Stimulated activated naive CD8-positive, alpha-beta T cell treated with anti-CD3 and anti-CD28 coated beads, Interleukin-15, Interleukin-2, amounts not matched to agents 100 ng/mL and 50 ng/mL, for 24 hours (primary cell): ENCODE results near the gene TAF15.

Source experiments
- H3K27ac Mint-ChIP-seq: one replicate; pipeline ENCODE4 v1.8.0; 2021; ENCODE audit warnings: mild to moderate bottlenecking, mixed read lengths
- H3K27me3 Mint-ChIP-seq: one replicate; pipeline ENCODE4 v1.8.0; 2021; ENCODE audit warnings: mixed read lengths
- H3K36me3 Mint-ChIP-seq: one replicate; pipeline ENCODE4 v1.8.0; 2021; ENCODE audit warnings: low read depth, mixed read lengths
- H3K4me1 Mint-ChIP-seq: one replicate; pipeline ENCODE4 v1.8.0; 2021; ENCODE audit warnings: low read depth, mixed read lengths
- H3K4me3 Mint-ChIP-seq: one replicate; pipeline ENCODE4 v1.8.0; 2021; ENCODE audit warnings: mild to moderate bottlenecking, mixed read lengths
- H3K9me3 Mint-ChIP-seq: one replicate; pipeline ENCODE4 v1.8.0; 2021; ENCODE audit warnings: mixed read lengths

The TAF15 gene

DNA sequence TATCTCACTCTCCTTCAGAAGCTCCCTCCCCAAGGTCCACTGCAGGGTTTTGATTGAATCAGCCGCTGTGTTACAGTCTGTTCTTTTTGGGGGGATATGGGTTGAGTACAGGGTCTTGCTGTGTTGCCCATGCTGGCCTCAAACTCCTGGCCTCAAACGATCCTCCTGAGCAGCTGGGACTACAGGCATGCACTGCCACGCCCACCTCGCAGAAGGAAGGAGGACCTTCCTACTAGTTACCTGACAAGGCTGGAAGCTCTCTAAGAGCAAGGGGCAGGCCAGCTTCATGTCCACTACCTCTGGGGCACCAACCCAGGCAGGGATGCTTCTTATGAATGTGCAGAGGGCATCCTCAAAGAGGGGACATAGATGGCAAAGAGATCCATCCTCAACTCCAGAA lies 11.9 kb upstream of the TAF15 start:
- Mint-ChIP-seq H3K4me3 (no peak overlapping the region), H3K27ac (no peak overlapping the region), H3K36me3 (no peaks in the 10 kb centered on the region), H3K27me3 (peaks cover 37% of the 10 kb centered on the region), H3K4me1 (peaks cover 36% of the 10 kb centered on the region), H3K9me3 (no peaks in the 10 kb centered on the region)

DNA sequence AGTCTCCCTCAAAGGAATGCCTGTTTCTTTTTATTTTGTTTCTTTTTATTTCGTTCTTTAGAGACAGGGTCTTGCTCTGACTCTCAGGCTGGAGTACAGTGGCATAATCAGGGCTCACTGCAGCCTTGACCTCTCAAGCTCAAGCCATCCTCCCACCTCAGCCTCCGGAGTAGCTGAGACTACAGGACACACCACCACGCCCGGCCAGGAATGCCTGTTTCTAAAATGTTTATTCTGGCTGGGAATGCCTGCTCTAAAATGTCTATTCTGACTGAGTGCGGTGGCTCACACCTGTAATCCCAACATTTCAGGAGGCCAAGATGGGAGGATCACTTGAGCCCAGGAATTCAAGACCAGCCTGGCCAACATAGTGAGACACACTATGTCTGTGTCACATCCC lies 11.4 kb upstream of the TAF15 start:
- H3K4me3 Mint-ChIP-seq, result no peak overlapping the region
- H3K9me3 Mint-ChIP-seq, result no peaks in the 10 kb centered on the region
- H3K27me3 Mint-ChIP-seq, result peaks cover 33% of the 10 kb centered on the region
- no peaks in the 10 kb centered on the region for H3K36me3 Mint-ChIP-seq
- H3K4me1 Mint-ChIP-seq, result peaks cover 41% of the 10 kb centered on the region
- H3K27ac Mint-ChIP-seq, result no peak overlapping the region

DNA sequence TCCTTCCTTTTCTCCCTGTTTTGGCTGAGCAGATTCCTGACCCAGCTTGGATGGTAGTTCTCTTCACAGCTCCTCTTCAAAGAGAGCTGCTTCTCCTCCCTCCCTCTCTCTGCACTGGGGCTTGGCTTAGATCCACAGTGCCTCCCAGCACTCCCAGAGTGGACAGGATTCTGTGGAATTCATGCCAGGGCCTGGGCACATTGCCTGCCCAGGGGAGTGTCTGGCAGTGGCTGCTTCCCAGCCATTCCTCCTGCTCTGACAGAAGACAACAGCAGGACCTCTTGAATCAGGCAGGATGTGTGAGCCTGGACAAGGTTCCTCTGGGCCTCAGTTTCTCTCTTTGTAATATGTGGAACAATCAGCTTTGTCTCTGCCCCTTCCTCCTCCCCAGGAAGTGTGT lies 9.3 kb upstream of the TAF15 start:
- H3K4me1 Mint-ChIP-seq, result peaks cover 47% of the 10 kb centered on the region
- no peak overlapping the region for H3K4me3 Mint-ChIP-seq
- peaks cover 16% of the 10 kb centered on the region for H3K27me3 Mint-ChIP-seq
- H3K36me3 Mint-ChIP-seq, result no peaks in the 10 kb centered on the region
- no peak overlapping the region for H3K27ac Mint-ChIP-seq
- H3K9me3 Mint-ChIP-seq, result no peaks in the 10 kb centered on the region

DNA sequence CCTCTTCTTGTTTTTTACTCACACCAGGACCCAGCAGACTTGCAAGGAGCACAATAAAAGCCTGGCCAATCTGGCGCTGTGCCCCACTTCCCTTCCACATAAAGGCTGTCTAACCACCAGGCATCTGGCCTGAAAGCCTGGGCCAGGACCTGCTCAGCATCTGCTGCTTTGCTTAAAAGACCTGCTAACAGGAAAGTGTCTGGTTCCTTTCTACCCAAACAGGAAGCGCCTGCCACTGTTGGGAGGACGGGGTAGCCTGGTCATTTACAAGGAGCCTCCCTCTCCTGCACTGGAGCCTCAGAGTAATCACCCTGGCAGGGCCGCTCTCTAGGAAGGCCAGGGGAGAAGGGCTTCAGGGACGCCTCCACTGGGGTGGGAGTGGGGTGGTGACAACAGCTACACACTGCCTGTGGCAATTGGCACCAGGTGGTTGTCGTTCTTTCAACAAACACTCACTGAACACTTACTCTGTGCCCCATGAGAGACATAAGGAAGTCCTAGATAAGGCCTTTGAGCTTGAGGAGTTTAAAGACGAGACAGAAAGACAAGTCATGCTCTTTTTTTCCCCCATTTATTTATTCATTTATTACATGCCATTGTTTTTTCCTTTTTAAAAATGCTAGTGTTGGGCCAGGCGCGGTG lies 7.6 kb upstream of the TAF15 start:
- H3K9me3 Mint-ChIP-seq, result no peaks in the 10 kb centered on the region
- no peaks in the 10 kb centered on the region for H3K36me3 Mint-ChIP-seq
- peak overlapping the region; percentile 63 for H3K27ac Mint-ChIP-seq
- H3K27me3 Mint-ChIP-seq, result peaks cover 7% of the 10 kb centered on the region
- H3K4me3 Mint-ChIP-seq, result no peak overlapping the region
- H3K4me1 Mint-ChIP-seq, result peaks cover 40% of the 10 kb centered on the region

DNA sequence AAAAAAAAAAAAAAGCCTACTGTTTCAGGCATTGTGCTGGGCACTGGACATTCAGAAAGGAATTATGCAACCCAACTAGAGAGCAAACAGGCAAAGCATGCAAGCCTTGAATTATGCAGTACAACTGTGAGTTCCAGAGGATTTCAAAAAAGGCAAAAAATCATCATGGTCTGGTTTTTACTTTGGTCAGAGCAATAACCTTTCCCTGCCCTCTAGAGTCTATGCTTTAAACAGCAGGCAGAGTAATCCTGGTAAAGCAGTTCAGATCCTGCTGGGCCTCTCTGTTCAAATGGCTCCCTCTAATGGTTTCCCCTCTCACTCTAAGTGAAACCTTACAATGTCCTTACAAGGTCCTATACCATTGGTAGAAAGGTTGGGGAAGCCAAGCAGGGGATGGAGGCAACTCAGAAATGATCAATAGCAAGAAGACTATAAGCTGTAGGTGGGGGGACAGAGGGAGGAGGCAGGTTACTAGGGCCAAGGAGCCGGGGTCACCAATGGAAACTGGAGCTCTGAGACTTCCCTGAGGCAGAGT lies 4.6 kb upstream of the TAF15 start:
- H3K27me3 Mint-ChIP-seq, result no peaks in the 10 kb centered on the region
- no peak overlapping the region for H3K27ac Mint-ChIP-seq
- H3K9me3 Mint-ChIP-seq, result no peaks in the 10 kb centered on the region
- no peak overlapping the region for H3K4me3 Mint-ChIP-seq
- no peaks in the 10 kb centered on the region for H3K36me3 Mint-ChIP-seq
- H3K4me1 Mint-ChIP-seq, result peaks cover 63% of the 10 kb centered on the region

DNA sequence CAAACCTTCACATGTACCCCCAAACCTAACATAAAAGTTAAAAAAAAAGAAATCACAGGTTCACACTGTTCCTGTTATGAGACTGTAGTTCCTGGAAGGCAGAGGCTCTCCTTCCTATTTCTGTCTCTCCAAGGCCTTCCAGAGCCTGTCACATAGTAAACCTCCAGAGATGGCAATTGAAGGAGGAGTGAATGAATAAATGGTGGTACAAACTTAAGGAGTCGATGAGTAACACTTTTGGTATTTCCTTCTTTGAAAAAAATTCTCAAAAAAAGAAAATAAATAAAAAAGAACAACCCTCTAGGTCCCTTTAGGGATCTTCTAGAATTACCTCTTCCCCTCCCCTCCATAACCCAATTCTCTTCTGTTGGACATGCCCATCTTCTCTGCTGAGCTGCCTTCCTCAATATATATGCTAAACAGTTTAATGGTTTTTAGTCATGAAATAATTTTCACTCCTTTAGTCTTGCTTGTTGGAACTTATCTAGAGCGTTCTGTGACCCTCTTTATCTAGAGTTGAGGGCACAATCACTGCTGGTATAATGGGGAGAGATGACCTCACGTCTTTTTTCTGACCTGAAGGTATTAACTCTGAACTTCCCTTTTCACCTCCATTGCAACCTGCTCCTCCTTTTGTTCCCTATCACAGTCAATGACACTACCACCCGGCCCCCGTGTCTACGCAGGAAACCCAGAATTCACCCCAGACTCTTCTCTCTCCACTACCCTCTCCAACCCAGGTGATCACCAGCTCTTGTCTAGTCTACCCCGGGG lies 1.7 kb upstream of the TAF15 start:
- H3K4me3 Mint-ChIP-seq, result peak overlapping the region; percentile 95
- H3K36me3 Mint-ChIP-seq, result peaks cover 21% of the 10 kb centered on the region
- H3K27ac Mint-ChIP-seq, result peak overlapping the region; percentile 97
- no peaks in the 10 kb centered on the region for H3K27me3 Mint-ChIP-seq
- peaks cover 59% of the 10 kb centered on the region for H3K4me1 Mint-ChIP-seq
- no peaks in the 10 kb centered on the region for H3K9me3 Mint-ChIP-seq

DNA sequence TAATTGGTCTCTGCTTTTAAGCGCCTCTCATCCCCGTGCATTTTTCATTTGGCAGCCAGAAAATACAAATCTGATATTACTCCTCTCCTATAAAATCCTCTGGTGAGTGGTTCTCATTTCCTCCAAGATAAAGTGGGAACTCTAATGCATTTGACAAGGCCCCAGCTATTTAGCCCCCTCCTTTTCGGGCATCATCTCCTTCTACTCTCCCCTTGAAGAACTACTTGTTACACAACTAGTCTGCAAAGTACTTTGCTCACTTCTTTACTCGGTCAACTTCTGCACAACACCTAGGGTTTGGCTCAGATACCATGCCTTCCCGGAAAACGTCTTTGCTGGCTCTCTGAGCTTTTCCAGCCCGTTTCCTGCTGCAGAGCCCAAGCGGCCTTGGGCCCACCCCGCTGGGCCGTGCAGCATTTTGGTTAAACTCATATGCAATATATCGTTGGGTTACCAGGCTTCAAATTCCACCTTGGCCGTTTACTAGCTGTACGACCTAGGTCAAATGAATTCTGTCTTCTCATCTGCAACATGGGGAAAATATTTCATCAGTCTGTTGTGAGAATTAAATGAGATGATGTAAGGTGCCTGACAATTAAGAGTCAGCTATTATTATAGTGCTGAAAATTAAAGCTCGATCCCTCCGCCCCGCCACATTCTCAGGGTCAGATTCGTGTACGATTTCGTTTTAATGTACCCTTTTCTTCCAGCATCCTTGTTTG lies 883 bp upstream of the TAF15 start:
- Mint-ChIP-seq H3K27me3 (no peaks in the 10 kb centered on the region), H3K4me1 (peaks cover 57% of the 10 kb centered on the region), H3K9me3 (no peaks in the 10 kb centered on the region), H3K4me3 (peak overlapping the region; percentile 95), H3K36me3 (peaks cover 27% of the 10 kb centered on the region), H3K27ac (peak overlapping the region; percentile 97)

DNA sequence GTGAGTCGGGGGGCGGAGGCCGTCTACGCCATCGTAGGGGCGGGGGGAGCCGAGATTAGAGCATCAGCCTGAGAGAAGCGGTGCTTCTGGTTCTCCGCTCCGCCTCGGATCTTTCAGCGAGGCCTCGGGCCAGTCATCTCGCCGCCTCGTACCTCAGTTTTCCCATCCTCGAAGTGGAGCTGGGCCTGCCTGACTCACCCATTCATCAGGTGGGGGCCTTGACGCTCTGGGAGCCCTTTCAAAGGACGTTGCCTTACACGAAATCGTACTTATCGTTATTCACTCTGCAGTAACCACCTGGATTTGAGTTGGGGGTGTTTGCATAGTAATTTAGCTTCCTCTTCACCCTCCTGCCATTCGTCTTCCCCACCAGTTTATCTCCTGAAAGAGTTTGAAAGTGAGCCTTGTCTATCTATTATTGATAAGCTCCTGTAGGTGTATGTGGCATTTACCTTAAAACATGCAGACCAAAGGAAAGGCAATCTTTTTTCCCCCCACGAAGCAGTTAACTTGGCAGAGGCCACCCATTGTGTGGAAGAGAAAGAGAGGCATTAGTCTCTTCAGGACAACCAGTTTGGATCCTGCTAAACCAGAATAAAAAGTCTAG lies 674 bp downstream of the TAF15 start:
- Mint-ChIP-seq H3K9me3 (no peaks in the 10 kb centered on the region), H3K4me1 (peaks cover 63% of the 10 kb centered on the region), H3K36me3 (peaks cover 37% of the 10 kb centered on the region), H3K27ac (peak overlapping the region; percentile 97), H3K4me3 (peak overlapping the region; percentile 95), H3K27me3 (no peaks in the 10 kb centered on the region)

DNA sequence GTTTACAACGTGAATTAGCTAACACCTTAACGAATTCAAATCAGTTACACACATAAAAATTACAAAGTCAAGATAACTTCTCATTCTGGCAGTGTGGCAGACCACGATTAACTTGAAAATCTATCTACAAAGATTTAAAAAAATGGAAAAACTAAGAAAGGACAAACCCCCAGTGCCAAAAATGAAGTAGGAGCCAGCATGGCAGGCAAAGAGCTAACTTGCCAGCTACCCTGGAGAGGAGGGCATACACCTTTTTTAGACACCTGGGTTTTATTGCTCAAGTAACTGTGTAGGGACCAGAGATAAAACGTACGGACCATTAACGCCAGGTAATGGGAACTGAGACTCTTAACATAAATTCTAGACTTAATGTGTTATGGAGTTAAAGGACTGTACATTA lies 2.5 kb downstream of the TAF15 start:
- Mint-ChIP-seq H3K9me3 (no peaks in the 10 kb centered on the region), H3K36me3 (peaks cover 53% of the 10 kb centered on the region), H3K4me1 (peaks cover 77% of the 10 kb centered on the region), H3K27ac (peak overlapping the region; percentile 61), H3K27me3 (no peaks in the 10 kb centered on the region), H3K4me3 (peak overlapping the region; percentile 52)

DNA sequence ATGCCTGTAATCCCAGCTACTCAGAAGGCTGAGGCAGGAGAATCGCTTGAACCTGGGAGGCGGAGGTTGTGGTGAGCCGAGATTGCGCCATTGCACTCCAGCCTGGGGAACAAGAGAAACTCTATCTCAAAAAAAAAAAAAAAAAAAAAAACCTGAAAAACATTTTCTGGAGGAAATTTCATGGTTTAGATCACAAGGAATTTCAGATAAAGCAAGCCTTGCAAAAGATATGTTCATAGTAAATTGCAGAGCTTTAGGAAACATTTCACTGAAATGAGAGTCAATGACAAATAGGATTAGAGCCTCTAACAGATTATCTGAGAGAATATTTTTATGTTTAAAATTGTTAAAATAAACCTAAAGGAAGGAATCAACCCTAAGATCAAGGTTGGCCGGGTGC lies 3.2 kb downstream of the TAF15 start:
- no peak overlapping the region for H3K4me3 Mint-ChIP-seq
- no peaks in the 10 kb centered on the region for H3K9me3 Mint-ChIP-seq
- H3K27me3 Mint-ChIP-seq, result no peaks in the 10 kb centered on the region
- peaks cover 59% of the 10 kb centered on the region for H3K36me3 Mint-ChIP-seq
- H3K4me1 Mint-ChIP-seq, result peaks cover 77% of the 10 kb centered on the region
- no peak overlapping the region for H3K27ac Mint-ChIP-seq

DNA sequence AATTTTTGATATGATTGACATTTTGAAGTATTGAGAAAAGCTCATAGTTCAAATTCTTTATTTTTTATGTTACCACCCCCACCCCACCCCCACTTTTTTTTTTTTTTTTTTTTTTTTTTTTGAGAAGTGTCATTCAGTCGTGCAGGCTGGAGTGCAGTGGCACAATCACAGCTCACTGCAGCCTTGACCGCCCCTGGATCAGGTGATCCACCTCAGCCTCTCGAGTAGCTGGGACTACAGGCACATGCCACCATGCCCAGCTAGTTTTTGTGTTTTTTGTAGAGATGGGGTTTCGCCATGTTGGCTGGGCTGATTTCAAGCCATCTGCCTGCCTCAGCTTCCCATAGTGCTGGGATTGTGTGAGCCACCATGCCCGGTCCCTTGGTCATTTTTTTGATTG lies 7.4 kb downstream of the TAF15 start:
- no peaks in the 10 kb centered on the region for H3K27me3 Mint-ChIP-seq
- H3K27ac Mint-ChIP-seq, result no peak overlapping the region
- peaks cover 60% of the 10 kb centered on the region for H3K4me1 Mint-ChIP-seq
- H3K4me3 Mint-ChIP-seq, result no peak overlapping the region
- H3K36me3 Mint-ChIP-seq, result peaks cover 76% of the 10 kb centered on the region
- no peaks in the 10 kb centered on the region for H3K9me3 Mint-ChIP-seq

DNA sequence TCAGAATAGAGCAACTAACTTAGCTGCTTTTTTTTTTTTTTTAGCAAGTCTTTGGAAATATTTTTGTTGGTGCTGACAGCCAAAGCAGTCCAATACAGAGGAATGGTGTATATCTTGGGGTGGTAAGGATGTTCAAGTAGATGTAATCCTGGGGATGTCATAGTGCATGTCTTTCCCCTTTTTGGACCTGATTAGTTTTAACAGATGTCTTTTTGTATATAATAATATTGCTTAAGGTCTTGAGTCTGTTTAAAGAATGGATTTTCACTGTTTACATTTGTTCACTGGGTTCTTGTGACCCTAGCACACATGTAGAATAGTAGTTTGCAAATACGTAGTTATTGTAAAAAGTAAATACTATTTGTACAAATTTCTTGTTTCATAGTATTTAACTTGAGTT lies 7.9 kb downstream of the TAF15 start:
- no peak overlapping the region for H3K4me3 Mint-ChIP-seq
- H3K27ac Mint-ChIP-seq, result no peak overlapping the region

DNA sequence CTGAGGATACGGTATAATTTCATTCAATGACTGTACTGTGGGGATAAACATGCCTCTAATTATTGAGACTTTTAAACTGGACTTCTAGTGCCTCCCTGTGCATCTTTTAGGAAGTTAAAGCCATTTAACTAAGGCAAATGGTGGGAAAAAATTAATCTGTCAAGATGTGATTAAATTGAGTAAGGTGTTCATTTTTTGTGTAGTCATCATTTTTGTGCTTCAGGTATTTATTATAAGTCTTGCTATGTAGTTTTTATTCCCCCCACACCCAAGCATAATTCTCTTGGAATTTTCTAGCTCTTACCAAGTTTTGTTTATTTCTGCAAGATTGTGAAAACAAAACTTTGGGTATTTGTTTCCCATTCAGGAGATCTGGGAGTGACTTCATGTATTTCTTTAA lies 10.2 kb downstream of the TAF15 start:
- H3K9me3 Mint-ChIP-seq, result no peaks in the 10 kb centered on the region
- H3K4me1 Mint-ChIP-seq, result peaks cover 38% of the 10 kb centered on the region
- peaks cover 82% of the 10 kb centered on the region for H3K36me3 Mint-ChIP-seq
- peak overlapping the region; percentile 59 for H3K27ac Mint-ChIP-seq
- H3K4me3 Mint-ChIP-seq, result no peak overlapping the region
- H3K27me3 Mint-ChIP-seq, result no peaks in the 10 kb centered on the region

More for the DNA sequence above, 7.9 kb downstream of the TAF15 start:
- Mint-ChIP-seq H3K36me3 (peaks cover 76% of the 10 kb centered on the region), H3K27me3 (no peaks in the 10 kb centered on the region), H3K9me3 (no peaks in the 10 kb centered on the region), H3K4me1 (peaks cover 56% of the 10 kb centered on the region)

DNA sequence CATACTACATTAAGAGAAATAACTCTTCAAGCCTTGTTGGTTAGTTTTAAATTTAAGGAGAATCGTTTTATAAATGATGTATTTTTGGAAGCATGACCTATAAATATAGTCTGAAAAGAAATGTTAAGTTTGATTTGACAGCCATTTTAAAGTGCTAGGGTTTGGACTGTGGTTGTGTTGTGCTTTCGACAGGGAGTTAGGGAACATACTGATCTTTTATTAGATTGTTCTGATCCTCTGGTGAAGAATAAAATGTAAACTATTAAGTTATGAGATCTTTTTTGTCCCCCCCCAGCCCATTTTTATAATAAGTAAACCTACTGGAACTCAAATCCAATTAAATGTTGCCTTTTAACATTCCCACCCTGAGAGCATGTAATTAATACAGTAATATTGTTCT lies 12.0 kb downstream of the TAF15 start:
- Mint-ChIP-seq H3K36me3 (peaks cover 83% of the 10 kb centered on the region), H3K4me3 (no peak overlapping the region), H3K27me3 (no peaks in the 10 kb centered on the region), H3K9me3 (no peaks in the 10 kb centered on the region), H3K4me1 (peaks cover 21% of the 10 kb centered on the region), H3K27ac (no peak overlapping the region)

DNA sequence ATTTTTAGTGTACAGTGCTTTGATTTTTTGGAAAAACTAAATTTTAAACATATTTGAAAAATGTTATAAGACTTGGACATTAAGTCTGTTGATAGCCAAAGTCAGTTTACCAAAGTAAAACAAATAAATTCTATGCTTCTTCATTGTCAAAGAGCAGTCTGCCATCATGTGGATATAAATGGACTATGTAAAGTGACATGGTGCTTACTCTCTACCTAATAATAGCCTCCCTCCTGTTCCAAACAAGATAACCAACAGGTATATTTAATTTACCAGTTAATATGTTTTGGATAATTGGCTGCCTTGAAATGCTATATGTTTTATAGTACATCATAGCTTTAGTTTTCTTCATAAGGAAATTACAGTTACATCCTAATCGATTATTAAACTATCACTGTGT lies 15.9 kb downstream of the TAF15 start:
- H3K4me1 Mint-ChIP-seq, result no peaks in the 10 kb centered on the region
- H3K27me3 Mint-ChIP-seq, result no peaks in the 10 kb centered on the region
- H3K4me3 Mint-ChIP-seq, result no peak overlapping the region
- no peak overlapping the region for H3K27ac Mint-ChIP-seq
- H3K9me3 Mint-ChIP-seq, result no peaks in the 10 kb centered on the region
- H3K36me3 Mint-ChIP-seq, result peaks cover 77% of the 10 kb centered on the region
